Motor neuron (in vitro differentiated cells): ENCODE measurements around the gene CACNG5. TPM values are rescaled to one million over a fixed set of nuclear protein-coding genes. Genes with fewer than 3 reads are reported as not detected.

Source experiments
- ATAC-seq, 8 experiments: fragments of 200-7000 bp; cut with Tn5 transposase; replicated peaks in 6 of 8; 2 replicates each; pipeline ENCODE4 v1.8.0; 2021; ENCODE audit warnings: mild to moderate bottlenecking in 8 of 8, moderate library complexity in 8 of 8
- H3K27ac ChIP-seq, 2 donors: fragments of 250-450 bp; sonication (Bioruptor Pico); 2 replicates each; pipeline ENCODE4 v1.9.0; 2021; ENCODE audit warnings: antibody characterized with exemption in 2 of 2, mild to moderate bottlenecking in 2 of 2, moderate library complexity in 1 of 2
- H3K4me1 ChIP-seq, 2 donors: fragments of 250-450 bp; sonication (Bioruptor Pico); replicated peaks in 1 of 2; 2 replicates each; pipeline ENCODE4 v1.6.1; 2021; ENCODE audit warnings: antibody characterized with exemption in 2 of 2, mild to moderate bottlenecking in 2 of 2, moderate library complexity in 1 of 2
- H3K4me3 ChIP-seq, 5 donors: fragments of 250-450 bp; sonication (Bioruptor Pico); 2 replicates each; pipeline ENCODE4 v1.9.0; 2021; ENCODE audit warnings: antibody characterized with exemption in 5 of 5, mild to moderate bottlenecking in 5 of 5, moderate library complexity in 4 of 5
- WGBS, 10 experiments: fragments of 450-650 bp; shearing (Covaris generic); methylation state at CpG; one replicate each; pipeline ENCODE4 v1.0.0; 2022; 5-methylcytosine and 5-hydroxymethylcytosine counted together
- in situ Hi-C, 9 experiments: fragments of 400-800 bp; cut with MboI; loops; one replicate each; pipeline ENCODE4 v1.15.0; 2021; ENCODE audit warnings: low sequenced_read_pairs in 9 of 9, low pct_unique_long_range_greater_than_20kb in 2 of 9; ENCODE audit not compliant: unreplicated experiment in 9 of 9
- total RNA-seq, 8 experiments: library from RNA; unstranded; fragments of 300-600 nt; gene quantifications; 2 replicates each; pipeline versions ENCODE4 v1.2.3 to v1.2.4, GENCODE V29; 2022

Gene CACNG5
- total RNA-seq, 8 experiments from 2014 or later, result 0.71 to 3.4 (median 2.6) TPM; not detected in 2

GRCh38 chr17:66829883-66830282 is 5.0 kb upstream of the CACNG5 start:
- Histone ChIP-seq H3K27ac (peak overlapping the region; percentile 46 to 68), H3K4me3 (no peak overlapping the region), H3K4me1 (peaks cover 33 to 35% of the 10 kb centered on the region in 2 donors)
- in situ Hi-C loops, result no loop called here
- WGBS, 10 experiments, result 0 to 49% (median 13%) methylated on average over 1 to 7 of the region's 10 CpGs; no CpG with 5 or more reads in 1 of the 10 experiments
- ATAC-seq, result peak; percentile 15 to 79 (median 70)

GRCh38 chr17:66830451-66830850 is 4.5 kb upstream of the CACNG5 start:
- H3K27ac ChIP-seq, result peak overlapping the region; percentile 46 to 68
- in situ Hi-C loops, result no loop called here
- H3K4me1 ChIP-seq, result peaks cover 33 to 35% of the 10 kb centered on the region in 2 donors
- ATAC-seq, result peak in 2 of 8 experiments; percentile 1 to 5
- no peak overlapping the region for H3K4me3 ChIP-seq
- 14 to 59% (median 21%) methylated on average over 2 to 4 of the region's 4 CpGs; no CpG with 5 or more reads in 5 of the 10 experiments for WGBS, 10 experiments

GRCh38 chr17:66831383-66832210 is 3.3 kb upstream of the CACNG5 start:
- H3K4me3 ChIP-seq, result no peak overlapping the region
- peaks cover 33 to 39% of the 10 kb centered on the region in 2 donors for H3K4me1 ChIP-seq
- in situ Hi-C loops, result no loop called here
- peak in 2 of 8 experiments; percentile 8 to 22 for ATAC-seq
- 0 to 100% (median 72%) methylated on average over 1 to 8 of the region's 14 CpGs for WGBS, 10 experiments
- H3K27ac ChIP-seq, result peak overlapping the region; percentile 27 to 42

- no peak for ATAC-seq
- no peak overlapping the region for H3K4me3 ChIP-seq
- H3K27ac ChIP-seq, result no peak overlapping the region
- WGBS, 10 experiments, result 83 to 100% (median 89%) methylated on average over 3 to 4 of the region's 4 CpGs; no CpG with 5 or more reads in 7 of the 10 experiments
- H3K4me1 ChIP-seq, result peaks cover 43 to 45% of the 10 kb centered on the region in 2 donors
- in situ Hi-C loops, result no loop called here
These were observed 1.7 kb upstream of the CACNG5 start for GRCh38 chr17:66833201-66833600.

GRCh38 chr17:66834426-66834918 is 445 bp upstream of the CACNG5 start:
- H3K4me1 ChIP-seq, result peaks cover 37 to 41% of the 10 kb centered on the region in 2 donors
- WGBS, 10 experiments, result 0 to 92% (median 50%) methylated on average over 1 to 4 of the region's 7 CpGs; no CpG with 5 or more reads in 2 of the 10 experiments
- in situ Hi-C loops, result no loop called here
- no peak overlapping the region for H3K27ac ChIP-seq
- H3K4me3 ChIP-seq, result peak overlapping the region; percentile 20 to 32 (median 28)
- no peak for ATAC-seq

- in situ Hi-C loops, result no loop called here
These were observed 559 bp downstream of the CACNG5 start for GRCh38 chr17:66835476-66835875.

GRCh38 chr17:66836063-66837005 is 1.4 kb downstream of the CACNG5 start:
- Histone ChIP-seq H3K4me1 (peaks cover 24 to 33% of the 10 kb centered on the region in 2 donors), H3K4me3 (no peak overlapping the region), H3K27ac (no peak overlapping the region)
- in situ Hi-C loops, result no loop called here
- 24 to 100% (median 75%) methylated on average over 1 to 6 of the region's 11 CpGs; no CpG with 5 or more reads in 2 of the 10 experiments for WGBS, 10 experiments
- no peak for ATAC-seq

More at GRCh38 chr17:66835476-66835875, 559 bp downstream of the CACNG5 start:
- Histone ChIP-seq H3K4me1 (peaks cover 33 to 36% of the 10 kb centered on the region in 2 donors), H3K4me3 (peak overlapping the region in 2 of 5 donors; percentile 20 to 30), H3K27ac (no peak overlapping the region)
- 19 to 100% (median 72%) methylated on average over 1 to 4 of the region's 16 CpGs; no CpG with 5 or more reads in 7 of the 10 experiments for WGBS, 10 experiments
- ATAC-seq, result no peak

- no peak for ATAC-seq
- in situ Hi-C loops, result no loop called here
- no CpG with 5 or more reads among the region's 1 CpG for WGBS, 10 experiments
These were observed 2.3 kb downstream of the CACNG5 start for GRCh38 chr17:66837226-66837625.

GRCh38 chr17:66837885-66838665 is 3.2 kb downstream of the CACNG5 start:
- H3K4me3 ChIP-seq, result no peak overlapping the region
- no peak overlapping the region for H3K27ac ChIP-seq
- in situ Hi-C loops, result no loop called here
- 16 to 100% (median 40%) methylated on average over 1 to 4 of the region's 11 CpGs; no CpG with 5 or more reads in 3 of the 10 experiments for WGBS, 10 experiments
- H3K4me1 ChIP-seq, result peaks cover 14 to 24% of the 10 kb centered on the region in 2 donors
- ATAC-seq, result peak in 7 of 8 experiments; percentile 5 to 90 (median 31)

More at GRCh38 chr17:66837226-66837625, 2.3 kb downstream of the CACNG5 start:
- Histone ChIP-seq H3K27ac (no peak overlapping the region), H3K4me1 (peaks cover 16 to 25% of the 10 kb centered on the region in 2 donors), H3K4me3 (no peak overlapping the region)

GRCh38 chr17:66839616-66840015 is 4.7 kb downstream of the CACNG5 start:
- H3K27ac ChIP-seq, result no peak overlapping the region
- WGBS, 10 experiments, result 81 to 100% (median 100%) methylated on average over 1 to 7 of the region's 9 CpGs; no CpG with 5 or more reads in 7 of the 10 experiments
- in situ Hi-C loops, result no loop called here
- H3K4me1 ChIP-seq, result peaks cover 14 to 27% of the 10 kb centered on the region in 2 donors
- no peak for ATAC-seq
- no peak overlapping the region for H3K4me3 ChIP-seq

GRCh38 chr17:66840061-66840460 is 5.1 kb downstream of the CACNG5 start:
- Histone ChIP-seq H3K27ac (no peak overlapping the region), H3K4me3 (no peak overlapping the region), H3K4me1 (peaks cover 14 to 27% of the 10 kb centered on the region in 2 donors)
- in situ Hi-C loops, result no loop called here
- WGBS, 10 experiments, result 85% methylated on average over 4 of the region's 10 CpGs; no CpG with 5 or more reads in 9 of the 10 experiments
- no peak for ATAC-seq

- Histone ChIP-seq H3K4me3 (no peak overlapping the region), H3K4me1 (peaks cover 11 to 27% of the 10 kb centered on the region in 2 donors), H3K27ac (no peak overlapping the region)
- in situ Hi-C loops, result no loop called here
- WGBS, 10 experiments, result 0 to 100% (median 33%) methylated on average over 1 to 3 of the region's 4 CpGs; no CpG with 5 or more reads in 5 of the 10 experiments
- ATAC-seq, result no peak
These were observed 6.4 kb downstream of the CACNG5 start for GRCh38 chr17:66841328-66841727.
